CD4-positive, alpha-beta T cell treated with Interleukin-21 for 1 hour (primary cell): ENCODE measurements around the gene COMTD1.
A peak's percentile ranks its signal among the peaks of the same experiment; 100 is the strongest.

ENCODE experiments used
- DNase-seq: peaks from one replicate; pipeline ENCODE4 v3.0.0-alpha.2; 2020

The COMTD1 gene

GRCh38 chr10:75235375-75236177 is at the start of gene COMTD1:
COMTD1 (minus strand) TSS chr10:75235957; CDS start chr10:75235928, 29 bp downstream.
- peak; percentile 94 for DNase-seq

DNA sequence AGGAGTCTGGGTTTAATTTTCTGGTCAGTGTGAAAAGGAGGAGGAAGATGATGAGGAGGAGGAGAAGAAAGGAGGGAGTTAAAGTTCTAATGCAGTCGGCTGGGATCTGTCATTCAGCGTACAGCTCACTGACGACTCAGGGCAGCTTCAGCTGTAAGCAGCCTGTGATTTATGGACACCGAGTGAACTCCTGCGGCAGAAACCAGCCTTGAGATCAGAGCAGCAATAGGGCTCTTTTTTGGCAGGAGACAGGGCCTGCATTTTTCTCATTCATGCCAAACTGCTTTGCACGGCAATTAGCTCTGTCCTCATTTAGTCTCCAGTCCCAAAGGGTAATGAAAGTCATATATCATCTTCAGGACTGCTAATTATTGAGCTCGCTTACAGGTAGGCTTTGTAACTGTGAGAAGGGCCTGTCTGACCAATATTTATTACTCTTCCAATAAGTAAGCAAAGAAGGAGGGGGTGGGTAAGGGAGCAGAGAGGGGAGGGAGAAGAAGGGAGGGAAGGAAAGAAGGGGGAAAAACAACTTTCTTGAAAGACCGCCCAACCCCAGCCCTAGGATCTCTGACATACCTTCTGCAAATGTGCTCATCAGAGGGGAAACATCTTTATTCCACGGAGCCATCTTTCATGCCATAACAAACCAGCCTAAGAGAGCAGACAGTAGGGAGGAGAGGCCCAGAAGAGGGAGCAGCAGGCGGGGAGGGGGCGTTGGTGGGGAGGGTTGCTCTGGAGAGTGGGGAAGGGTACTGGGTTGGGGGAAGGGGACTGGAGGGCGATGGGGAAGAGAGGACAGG is 48.1 kb upstream of the COMTD1 start:
- DNase-seq, result no peak

DNA sequence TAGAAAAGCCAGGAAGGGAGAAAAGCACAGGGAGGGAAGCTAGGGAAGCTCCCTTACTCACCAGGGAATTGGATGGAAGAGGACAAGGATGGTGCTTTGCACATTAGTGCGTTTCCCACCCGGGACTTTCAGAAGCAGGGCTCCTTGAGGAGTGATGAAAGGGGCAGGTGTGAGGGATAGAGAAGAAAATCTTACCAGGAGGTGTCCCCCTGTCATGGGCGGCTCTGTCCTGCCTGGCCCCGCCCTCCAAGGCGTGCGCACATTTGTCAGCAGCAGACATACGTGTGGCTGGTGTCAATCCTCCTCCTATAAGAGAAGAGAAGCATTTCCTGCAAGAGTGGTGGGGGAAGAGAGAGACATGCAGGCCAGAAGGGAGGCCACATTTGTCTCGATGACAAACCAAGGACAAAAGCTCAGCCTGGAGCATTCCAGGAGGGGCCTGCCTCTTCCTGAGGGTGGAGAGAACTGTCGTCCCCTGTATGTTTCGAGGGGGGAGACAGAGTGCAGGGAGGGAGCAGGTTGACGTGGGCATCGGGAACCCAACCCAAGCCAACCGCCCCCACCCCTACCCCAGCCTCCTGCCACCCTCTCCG is 47.4 kb upstream of the COMTD1 start:
- DNase-seq, result no peak

DNA sequence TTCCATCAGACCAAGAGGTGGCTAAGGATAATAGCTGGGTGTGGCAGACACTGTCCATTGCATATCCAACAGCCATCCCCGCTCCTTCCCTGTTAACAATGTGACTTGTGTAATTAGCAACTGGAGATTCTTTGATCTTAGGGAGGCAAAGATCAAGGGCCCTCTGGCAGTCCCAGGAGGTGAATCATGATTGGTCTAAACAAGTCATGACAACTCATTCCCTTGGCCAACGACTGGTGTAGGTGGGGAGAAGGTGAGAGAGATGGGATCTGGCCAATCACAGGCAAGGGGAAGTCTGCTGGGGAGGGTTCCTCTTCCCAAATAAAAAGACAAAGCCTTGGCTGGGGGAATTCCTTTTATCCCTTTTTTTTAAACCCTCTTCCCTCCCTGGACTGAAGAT is 46.2 kb upstream of the COMTD1 start:
- no peak for DNase-seq

DNA sequence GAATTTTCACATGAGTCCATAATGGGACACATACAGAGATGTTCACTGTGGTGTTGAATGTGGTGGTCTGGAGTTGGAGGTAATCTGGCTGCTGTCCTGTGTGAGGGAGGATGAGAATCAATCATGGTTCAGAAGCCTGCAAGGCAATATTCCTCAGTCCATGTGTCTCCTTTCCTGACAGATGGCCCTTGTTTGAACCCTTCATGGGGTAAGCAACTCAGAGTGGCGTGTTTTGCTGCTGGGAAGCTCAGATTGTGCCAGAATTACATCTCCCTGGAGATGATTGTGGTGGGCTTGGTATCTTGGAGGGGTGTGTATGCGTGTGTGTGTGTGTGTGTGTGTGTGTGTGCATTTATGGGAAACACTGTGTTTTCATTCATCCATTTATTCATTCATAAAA is 44.5 kb upstream of the COMTD1 start:
- no peak for DNase-seq

DNA sequence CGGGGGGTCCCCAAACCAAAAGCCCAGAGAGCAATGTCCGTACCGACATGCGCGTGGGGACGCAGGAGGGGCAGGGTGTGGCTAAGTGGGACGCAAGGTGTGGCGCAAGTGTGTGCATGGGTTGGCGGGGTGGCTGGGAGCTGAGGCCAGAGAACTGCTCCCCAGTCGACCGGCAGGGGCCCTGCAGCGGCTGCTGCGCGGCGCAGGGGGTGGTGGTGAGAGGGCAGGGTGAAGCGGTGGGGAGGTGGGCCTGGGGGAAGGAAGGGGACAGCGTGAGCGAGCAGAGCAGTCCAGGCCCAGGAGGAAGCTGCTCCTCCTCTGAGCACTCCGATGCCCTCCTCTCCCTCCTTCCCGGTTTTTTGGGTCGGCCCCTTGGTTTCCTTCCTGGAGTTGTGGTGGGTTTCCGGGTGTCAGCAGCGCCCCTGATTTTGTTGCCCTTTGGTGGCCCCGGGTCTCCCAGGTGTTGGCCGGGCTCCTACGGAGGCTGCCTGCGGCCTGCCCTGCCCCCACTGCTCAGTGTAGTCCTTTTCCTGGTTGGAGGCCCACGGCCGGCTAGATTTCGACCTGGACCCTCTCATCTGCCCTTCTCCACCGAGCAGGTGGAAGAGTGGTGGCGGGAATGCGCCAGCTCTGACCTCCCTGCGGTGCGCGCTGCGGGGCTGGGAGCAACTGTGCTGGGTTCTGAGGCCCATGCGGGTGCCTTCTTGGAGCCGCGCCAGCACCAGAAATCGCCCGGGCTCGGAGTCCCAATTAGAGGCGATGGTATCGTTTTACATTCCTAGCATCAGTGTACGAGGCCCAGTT is 40.5 kb upstream of the COMTD1 start:
- DNase-seq, result no peak

- DNase-seq, result no peak
Observed at GRCh38 chr10:75272896-75273295, 37.1 kb upstream of the COMTD1 start.

GRCh38 chr10:75272094-75272493 is 36.3 kb upstream of the COMTD1 start:
- DNase-seq, result no peak

DNA sequence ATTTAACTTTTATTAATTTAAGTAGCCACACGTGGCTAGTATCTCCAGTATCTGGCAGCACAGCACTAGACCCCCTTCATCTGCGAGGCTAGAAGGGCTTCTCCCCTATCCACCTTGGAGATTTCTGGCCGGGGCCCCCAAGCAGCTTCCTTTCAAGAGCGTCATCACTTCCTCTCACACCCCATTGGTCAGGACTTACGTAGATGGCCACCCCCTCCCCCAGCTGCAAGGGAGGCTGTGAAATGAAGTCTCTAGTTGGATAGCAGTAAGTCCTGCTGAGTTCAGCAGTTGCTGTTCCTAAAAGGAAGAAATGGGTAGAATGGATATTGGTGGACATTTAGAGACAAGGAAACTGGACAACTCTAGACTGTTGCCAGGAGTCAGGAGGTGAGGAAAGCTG is 33.8 kb upstream of the COMTD1 start:
- DNase-seq, result no peak

DNA sequence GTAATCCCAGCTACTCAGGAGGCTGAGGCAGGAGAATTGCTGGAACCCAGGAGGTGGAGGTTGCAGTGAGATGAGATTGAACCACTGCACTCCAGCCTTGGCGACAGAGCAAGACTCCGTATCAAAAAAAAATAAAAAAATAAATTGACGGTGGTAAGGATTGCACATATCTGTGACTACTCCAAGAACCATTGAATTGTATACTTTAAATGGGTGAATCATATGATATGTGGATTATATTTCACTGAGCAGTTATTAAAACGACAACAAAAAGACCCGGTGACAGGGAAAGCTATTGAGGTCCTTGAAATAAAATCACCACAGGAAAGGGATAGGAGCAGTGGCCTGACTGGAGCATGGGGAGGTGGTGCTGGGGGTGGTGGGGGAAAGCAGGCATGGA is 31.2 kb upstream of the COMTD1 start:
- DNase-seq, result no peak

DNA sequence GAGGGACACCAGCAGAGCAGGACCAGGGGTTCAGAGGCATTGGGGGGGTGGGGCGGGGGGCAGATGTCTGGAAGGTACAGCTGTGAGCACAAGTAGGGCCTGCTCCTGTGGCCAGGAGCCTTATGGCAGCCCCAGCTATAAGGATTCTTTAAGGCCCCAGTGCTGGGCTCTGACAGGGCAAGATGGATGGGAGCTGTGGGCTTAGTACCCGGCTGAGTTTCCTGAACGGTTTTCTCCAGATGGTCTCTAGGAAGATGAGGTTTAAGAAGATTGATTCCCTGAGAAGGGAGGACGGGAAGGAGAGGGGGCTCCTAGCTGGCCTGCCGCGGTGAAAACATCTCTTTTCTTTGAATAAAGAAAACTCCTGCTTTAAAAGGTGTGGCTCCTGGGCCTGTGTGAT is 30.1 kb upstream of the COMTD1 start:
- DNase-seq, result no peak

GRCh38 chr10:75263806-75264205 is 28.0 kb upstream of the COMTD1 start:
- no peak for DNase-seq

- no peak for DNase-seq
Observed at GRCh38 chr10:75261813-75262705, 26.3 kb upstream of the COMTD1 start.

DNA sequence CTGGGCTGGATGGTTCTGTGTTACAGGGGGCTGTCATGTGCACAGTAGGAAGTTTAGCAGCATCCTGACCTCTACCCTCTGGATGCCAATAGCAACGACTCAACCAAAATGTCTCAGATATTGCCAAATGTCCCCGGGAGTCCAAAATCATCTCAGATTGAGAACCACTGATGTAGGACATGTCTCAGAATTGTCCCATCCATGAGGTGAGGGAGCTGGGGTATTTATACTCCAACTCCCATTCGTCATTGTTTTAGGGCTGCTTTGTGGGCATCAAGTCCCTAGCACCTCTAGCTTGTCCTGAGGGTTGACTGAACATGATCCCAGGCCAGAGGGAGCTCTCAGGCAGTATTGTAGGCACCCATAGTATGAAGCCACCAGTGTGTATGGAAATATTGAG is 25.2 kb upstream of the COMTD1 start:
- DNase-seq, result no peak

DNA sequence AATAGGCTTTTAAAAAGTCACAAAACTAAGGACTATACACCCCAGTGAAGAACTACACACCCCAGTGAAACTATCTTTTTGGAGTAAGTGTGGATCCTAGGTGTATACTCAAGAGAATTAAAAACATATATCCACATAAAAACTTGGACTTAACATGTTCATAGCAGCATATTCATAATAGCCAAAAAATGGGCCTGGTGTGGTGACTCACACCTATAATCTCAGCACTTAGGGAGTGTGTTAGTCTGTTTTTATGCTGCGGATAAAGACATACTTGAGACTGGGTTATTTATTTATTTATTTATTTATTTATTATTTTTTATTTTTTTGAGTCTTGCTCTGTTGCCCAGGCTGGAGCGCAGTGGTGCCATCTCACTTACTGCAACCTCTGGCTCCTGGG is 19.0 kb upstream of the COMTD1 start:
- DNase-seq, result no peak

- DNase-seq, result no peak
Observed at GRCh38 chr10:75253281-75254220, 17.8 kb upstream of the COMTD1 start.

- no peak for DNase-seq
Observed at GRCh38 chr10:75250934-75251333, 15.2 kb upstream of the COMTD1 start.

DNA sequence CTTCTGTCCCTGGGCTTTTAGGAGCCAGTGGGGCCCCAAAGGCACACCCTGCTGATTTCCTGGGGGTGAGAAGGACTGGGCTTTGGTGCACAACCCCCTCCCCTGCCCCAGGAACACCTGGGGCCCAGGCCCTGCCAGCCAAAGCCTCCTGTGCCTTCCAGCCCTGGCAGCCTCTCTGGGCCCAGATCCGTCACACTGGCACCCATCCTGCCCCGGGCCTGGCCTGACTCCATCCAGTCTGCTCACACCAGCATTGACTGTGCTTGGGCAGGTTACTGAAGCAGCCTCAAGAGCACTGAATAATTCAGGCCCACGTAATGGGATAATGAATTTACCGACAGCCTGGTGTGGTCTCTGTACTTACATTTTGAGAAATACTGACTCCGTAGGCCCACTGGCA is 12.0 kb upstream of the COMTD1 start:
- DNase-seq, result no peak

DNA sequence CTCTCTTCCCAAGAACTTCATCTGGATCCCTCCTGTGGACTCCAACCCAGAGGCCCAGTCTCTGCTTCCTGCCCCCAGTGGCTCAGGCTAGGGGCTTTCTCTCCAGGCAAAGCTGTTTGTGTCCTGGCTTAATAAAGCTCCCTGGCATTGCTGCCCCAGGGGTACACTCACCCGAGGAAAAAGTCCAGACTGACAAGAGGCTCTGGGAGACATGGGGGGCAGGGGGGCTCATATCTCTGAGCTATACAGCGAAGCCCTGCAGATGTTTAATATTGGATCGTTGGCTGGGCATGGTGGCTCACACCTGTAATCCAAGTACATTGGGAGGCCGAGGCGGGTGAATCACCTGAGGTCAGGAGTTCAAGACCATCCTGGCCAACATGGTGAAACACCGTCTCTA is 10.7 kb upstream of the COMTD1 start:
- no peak for DNase-seq

- no peak for DNase-seq
Observed at GRCh38 chr10:75245354-75246250, 9.8 kb upstream of the COMTD1 start.
